Upper lobe of left lung (tissue), 4 donors: ENCODE data around the gene ISG15.

Experiments used
- EP300 ChIP-seq, 4 donors: sonication (generic); formaldehyde crosslinking; IDR thresholded peaks; one replicate each; pipeline ENCODE4 v1.5.1; 2017; ENCODE audit warnings: antibody characterized with exemption in 4 of 4, control low read depth in 2 of 4
- TF ChIP-seq, protein P1 (sequence below), 6 experiments: fragments of 450-650 bp in 4 of 6; fragments of 200-600 bp in 2 of 6; sonication (generic) in 2 of 6; IDR thresholded peaks; one replicate each; pipeline ENCODE4 v1.5.1; 2016 to 2019; ENCODE audit warnings: antibody characterized with exemption in 6 of 6

DNA sequence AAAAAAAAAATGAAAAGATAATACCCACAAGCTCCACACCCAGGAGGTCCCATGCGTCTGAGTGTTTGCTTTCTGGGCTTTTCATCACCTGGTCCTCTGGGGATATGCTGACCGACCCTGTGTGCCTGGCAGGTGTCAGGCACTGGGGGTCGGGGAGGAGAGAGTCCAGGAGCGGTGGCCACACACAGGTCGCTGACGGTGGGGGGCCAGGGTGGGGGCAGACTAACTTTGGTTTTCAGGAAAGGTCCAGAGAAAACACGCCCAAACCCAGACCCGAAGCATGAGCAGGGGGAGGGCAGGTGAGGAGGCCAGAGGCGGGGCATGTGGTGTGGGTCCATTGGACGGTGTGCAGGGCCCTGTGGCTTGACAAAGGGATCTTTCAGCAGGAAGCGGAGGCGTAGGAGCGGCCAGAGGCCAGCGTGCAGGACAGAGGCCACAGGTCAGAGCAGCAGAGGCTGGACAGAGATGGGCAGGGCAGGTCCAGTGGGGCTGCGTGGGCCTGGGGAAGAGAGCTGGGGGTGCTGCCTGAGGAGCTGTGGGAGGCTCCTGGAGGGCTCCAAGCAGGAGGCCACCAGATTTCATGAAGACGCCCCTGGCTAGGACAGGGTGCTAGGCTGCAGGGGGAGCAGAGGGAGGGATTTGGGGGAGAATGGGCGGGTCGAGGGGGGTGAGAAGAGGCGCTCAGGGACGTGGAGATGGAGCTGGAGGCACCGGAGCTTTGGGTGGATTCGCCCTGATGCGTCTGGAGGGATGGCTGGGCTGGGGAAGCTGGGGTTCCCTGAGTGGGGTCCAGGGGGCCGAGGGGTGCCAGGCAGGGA is 45.0 kb downstream of the ISG15 start:
- TF ChIP-seq, protein P1, sequence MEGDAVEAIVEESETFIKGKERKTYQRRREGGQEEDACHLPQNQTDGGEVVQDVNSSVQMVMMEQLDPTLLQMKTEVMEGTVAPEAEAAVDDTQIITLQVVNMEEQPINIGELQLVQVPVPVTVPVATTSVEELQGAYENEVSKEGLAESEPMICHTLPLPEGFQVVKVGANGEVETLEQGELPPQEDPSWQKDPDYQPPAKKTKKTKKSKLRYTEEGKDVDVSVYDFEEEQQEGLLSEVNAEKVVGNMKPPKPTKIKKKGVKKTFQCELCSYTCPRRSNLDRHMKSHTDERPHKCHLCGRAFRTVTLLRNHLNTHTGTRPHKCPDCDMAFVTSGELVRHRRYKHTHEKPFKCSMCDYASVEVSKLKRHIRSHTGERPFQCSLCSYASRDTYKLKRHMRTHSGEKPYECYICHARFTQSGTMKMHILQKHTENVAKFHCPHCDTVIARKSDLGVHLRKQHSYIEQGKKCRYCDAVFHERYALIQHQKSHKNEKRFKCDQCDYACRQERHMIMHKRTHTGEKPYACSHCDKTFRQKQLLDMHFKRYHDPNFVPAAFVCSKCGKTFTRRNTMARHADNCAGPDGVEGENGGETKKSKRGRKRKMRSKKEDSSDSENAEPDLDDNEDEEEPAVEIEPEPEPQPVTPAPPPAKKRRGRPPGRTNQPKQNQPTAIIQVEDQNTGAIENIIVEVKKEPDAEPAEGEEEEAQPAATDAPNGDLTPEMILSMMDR (IDR thresholded peaks at IDR 0.05) = no peak
- no peak for TF ChIP-seq EP300 (IDR thresholded peaks at IDR 0.05)
